ENCODE results near the gene APOM.

APOM gene

DNA sequence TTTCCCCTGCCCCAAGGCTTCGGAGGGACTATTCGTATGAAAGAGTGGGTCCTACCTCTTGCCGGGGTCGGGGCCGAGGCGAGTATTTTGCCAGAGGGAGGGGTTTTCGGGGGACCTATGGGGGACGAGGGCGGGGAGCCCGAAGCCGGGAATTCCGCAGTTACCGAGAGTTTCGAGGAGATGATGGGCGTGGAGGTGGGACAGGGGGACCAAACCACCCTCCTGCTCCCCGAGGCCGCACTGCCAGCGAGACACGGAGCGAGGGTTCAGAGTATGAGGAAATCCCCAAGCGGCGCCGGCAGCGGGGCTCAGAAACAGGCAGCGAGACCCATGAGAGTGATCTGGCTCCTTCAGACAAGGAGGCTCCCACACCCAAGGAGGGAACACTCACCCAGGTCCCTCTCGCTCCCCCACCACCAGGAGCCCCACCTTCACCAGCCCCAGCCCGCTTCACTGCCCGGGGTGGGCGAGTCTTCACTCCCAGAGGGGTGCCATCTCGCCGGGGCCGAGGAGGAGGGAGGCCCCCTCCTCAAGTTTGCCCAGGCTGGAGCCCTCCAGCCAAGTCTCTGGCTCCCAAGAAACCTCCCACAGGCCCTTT, 23.9 kb upstream of the APOM start:
- no peak for DNase-seq

DNA sequence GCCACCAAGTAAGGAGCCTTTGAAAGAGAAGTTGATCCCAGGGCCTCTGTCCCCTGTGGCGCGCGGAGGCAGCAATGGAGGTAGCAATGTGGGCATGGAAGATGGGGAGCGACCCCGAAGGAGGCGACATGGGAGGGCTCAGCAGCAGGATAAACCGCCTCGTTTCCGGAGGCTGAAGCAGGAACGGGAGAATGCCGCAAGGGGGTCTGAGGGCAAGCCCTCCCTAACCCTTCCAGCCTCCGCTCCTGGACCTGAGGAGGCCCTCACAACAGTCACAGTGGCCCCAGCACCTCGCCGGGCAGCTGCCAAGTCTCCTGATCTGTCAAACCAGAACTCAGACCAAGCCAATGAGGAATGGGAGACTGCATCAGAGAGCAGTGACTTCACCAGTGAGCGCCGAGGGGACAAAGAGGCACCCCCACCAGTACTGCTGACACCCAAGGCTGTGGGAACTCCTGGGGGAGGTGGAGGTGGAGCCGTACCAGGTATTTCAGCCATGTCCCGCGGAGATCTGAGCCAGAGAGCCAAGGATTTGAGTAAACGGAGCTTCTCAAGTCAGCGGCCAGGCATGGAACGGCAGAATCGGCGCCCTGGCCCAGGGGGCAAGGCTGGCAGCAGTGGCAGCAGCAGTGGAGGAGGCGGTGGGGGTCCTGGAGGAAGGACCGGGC, 23.3 kb upstream of the APOM start:
- no peak for DNase-seq

DNA sequence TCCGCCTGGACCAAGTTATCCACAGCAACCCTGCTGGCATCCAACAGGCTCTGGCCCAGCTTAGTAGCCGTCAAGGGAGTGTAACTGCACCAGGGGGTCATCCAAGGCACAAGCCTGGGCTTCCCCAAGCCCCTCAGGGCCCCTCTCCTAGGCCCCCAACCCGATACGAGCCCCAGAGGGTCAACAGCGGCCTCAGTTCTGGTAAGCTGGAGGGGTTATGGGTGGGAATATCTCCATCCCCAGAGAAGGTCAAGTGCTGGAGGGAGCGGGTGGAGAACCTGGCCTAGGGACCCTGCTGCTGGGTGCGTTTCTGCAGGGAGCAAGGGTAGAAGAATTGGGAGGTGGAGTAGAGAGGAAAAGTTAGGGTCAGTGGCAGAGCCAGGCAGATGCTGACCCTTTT, 22.2 kb upstream of the APOM start:
- DNase-seq: no peak

DNA sequence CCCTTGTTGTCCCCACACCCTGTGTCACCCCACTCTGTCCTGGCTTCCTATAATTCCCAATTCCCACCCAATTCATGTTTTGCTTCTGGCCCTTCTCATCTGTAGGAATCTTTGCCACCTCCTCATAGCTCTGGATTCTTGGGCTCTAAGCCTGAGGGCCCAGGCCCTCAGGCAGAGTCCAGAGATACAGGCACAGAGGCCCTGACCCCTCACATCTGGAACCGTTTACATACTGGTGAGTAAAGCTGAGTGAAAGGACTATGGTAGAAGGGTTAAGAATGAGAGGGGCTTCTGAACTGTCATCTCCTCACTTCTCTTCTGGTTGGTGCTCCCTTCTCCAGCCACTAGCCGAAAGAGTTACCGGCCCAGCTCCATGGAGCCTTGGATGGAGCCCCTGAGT, 21.6 kb upstream of the APOM start:
- no peak for DNase-seq

DNA sequence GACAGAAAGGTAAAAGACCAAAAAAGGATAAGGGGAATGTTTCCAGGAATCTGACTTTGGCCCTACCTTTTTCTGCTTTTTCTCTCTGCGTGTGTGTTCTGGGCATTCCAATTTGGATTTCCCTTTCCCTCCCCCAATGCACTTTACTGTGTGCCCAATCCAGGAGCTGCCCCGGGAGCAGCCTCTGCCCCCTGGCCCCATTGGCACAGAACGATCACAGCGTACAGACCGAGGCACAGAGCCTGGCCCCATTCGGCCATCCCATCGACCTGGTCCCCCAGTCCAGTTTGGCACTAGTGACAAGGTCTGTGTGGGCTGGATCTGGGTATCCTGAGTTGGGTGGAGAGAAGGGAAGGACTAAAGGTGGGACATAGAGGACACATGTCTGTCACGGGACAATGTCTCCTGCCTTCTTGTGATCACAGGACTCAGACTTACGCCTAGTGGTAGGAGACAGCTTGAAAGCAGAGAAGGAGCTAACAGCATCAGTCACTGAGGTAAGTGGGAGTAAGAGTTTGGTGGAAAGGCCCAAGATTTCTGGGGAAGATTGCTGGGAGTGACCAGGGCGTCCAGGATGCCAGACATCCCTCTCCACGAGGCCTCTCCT, 20.6 kb upstream of the APOM start:
- no peak for DNase-seq

DNA sequence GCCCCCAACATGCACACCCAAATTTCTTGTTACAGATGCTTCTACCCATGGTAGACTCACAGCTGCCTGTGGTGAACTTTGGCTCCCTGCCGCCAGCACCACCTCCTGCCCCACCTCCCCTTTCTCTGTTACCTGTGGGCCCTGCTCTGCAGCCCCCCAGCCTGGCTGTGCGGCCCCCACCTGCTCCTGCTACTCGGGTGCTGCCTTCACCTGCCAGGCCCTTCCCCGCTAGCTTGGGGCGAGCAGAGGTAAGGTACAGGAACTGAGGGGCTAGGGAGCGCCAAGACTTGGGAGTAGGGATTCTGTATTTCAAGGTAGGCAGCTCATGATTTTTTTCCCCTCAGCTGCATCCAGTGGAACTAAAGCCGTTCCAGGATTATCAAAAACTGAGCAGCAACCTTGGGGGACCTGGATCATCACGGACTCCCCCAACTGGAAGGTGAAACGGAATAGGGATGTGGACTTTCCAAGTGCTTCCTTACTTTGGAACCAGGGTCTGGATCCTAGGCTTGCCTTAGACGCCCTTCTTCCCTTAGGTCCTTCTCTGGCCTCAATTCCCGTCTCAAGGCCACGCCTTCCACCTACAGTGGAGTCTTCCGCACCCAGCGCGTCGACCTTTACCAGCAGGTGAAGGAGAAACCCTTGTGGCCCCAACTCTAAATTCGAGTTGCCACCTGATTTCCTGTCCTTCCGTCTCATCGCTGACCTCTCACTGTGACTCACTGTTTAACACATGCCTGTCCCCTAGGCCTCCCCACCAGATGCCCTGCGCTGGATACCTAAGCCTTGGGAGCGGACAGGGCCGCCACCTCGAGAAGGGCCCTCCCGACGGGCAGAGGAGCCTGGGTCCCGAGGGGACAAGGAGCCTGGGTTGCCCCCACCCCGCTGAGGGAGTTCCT, 18.7 kb upstream of the APOM start:
- DNase-seq: no peak

DNA sequence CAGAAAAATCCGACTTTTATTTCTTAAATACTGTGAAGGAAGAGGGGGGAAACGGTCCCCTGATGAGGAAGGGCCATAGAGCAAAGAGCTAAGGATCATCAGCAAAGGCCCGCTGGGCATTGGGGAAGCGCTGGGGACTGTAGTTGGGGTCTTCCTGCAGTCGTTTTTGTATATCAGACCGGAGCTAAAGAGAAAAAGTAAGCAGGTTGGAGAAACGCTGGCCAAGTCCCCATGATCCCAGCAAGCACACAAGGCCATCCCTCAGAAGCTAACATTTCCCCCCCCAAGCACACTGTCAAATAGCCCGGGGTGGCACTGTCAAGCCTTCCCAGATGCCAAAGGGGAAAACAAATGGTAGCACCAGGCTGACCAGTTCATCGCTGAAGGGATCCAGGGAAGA, 16.7 kb upstream of the APOM start:
- DNase-seq: no peak

DNA sequence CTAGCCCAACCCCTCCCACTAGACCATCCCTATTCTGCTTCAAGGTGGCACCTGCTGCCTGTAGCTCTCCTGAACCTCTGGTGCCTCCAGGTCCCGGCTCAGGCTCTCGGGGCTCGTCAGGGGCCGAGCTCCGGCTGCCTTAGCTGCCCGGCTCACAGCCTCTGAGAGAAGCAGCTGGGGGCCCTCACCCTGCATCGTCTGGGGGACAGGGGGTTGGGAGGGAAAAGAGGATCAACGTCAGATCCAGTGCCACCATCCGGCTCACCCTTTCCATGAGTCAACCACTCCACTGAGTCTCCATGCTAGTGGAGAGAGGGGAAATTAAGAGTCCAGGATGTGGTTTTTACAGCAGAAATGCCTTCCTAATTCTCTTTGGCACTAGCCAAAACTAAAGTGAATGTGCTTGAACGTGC, 16.2 kb upstream of the APOM start:
- no peak for DNase-seq

DNA sequence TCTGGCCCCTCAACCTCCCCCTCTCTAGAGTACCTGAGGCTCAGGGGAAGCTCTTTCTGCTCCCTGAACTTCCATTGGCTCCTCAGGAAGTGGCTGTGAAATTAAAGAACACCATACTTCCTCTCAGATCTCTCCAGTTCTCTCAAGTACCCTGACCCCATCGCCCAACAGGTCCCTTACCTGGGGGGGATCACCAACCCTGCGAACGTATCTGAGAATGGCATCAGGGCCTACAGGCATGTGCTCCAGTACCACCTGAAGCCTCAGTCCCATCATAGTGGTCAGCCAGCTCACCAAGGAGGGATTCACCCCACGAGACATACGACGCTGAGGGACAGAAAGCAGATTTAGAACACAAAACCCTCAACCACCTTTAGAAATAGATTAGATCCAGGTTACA, 15.1 kb upstream of the APOM start:
- no peak for DNase-seq

DNA sequence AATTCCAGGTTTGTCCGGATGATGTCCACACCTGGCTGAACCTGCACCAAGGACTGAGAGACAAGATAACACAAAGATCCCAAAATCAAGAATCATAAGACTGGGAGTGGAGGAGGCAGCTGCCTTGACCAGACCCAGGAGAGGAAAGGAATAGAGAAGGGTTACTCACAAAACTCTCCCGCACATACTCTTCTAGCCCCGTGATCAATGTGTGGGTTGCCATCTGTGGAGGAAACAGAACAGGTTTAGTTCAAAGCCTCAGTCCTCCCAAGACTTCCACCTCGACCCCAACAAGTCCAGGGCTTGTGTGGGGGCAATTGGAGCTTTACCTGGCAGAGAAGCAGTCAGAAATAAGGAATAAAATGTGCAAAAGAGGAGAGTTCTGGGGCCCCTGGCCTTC, 14.3 kb upstream of the APOM start:
- DNase-seq: no peak

DNA sequence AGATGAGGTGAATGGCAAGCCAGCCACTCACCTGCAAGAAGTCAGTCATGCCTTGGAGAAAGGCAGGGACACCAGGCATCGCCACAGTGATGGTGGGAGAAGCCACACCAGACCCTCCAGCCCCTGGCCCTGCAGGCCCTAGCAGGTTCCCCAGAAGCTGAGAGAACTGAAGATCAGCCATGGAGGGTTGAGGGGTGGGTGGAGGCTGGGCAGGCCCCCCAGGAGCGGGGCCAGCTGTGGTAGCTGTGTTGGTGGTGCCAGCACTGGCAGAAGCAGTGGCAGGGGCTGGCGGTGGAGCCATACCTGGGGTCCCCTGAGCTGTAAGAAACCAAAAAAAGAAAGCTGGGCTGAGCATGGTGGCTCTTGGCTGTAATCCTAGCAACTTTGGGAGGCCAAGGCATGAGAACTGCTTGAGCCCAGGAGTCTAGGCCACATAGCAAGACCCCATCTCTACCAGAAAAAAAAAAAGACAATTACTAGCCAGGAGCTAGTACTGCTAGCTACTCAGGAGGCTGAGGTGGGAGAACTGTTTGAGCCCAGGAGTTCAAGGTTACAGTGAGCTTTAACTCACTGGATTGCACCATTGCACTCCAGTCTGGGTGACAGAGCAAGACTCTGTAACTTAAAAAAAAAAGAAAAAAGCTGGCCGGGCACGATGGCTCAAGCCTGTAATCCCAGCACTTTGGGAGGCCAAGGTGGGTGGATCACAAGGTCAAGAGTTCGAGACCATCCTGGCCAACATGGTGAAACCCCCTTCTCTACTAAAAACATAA, 12.7 kb upstream of the APOM start:
- no peak for DNase-seq

DNA sequence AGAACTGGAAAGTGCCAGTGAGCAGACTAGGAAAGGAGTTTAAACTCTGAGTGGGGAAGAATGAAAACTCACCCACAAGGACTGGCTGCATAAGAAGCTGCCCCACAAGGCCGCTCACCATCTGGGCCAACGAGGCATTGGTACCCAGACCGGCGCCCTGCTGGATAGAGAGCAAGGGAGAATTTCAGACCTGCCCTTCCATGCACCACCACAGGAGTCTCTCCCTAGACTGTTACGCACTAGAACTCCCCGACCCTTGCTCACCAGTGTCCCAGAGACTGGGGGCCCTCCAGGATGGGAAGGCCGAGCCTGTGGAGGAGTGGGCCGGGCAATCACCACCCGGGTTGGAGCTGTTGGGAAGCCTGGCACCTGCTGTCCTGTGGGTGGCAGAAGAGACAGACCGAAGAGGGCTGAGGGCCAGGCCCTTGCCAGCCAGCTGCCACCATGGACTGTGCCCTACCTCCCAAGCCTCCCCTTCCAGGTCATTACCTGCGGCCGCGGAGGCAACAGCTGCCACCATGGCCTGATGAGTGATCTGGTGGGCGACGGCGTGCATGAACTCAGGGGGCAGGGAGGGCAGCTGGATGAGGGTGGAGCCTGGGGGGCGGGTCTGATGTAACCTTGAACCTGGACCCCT, 11.8 kb upstream of the APOM start:
- no peak for DNase-seq

DNA sequence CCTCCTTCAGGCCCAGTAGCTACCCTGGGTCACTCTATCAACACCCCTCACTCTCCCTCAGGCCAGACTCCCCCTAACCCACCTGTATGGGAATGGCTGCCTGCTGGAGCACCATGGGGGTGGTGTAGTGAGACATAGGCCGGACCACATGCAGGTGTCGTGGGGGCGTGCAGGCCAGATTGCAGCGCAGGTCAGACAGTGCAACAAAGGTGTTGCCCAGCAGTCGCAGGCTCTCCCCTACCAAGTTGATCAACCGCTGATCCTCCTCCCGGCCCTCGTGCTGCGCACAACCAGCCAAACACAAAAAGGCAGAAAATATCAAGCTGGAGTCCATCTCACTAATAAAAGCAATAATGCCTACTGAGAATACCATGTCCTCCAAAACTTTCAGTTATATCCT, 10.4 kb upstream of the APOM start:
- DNase-seq: no peak

DNA sequence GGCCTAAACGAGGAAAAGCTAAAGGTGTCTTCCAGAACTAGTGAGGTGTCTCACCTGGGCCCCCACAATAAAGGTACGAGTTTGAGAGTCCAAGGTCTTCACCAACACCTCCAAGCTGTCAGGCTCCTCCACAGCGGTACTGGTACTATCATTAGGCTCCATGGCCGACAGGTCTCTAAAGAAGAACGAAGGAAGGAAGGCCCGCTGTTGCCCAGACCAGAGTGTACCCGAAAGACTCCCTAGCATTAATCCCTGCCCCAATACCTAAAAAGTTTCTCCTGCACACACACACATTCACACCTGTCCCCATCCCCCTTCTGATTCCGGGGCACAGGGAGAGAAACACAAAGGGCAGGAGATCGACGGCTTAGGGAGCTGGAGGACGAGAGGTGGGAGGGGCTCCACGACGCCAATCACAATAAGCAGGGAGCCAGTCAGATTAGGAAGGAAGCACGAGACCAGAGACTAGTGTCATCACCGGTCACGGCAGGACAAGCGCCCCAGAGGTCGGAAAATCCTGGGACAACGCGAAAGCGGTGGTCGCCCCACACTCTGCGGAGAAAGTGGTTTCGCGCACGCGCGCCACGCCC, 4.0 kb upstream of the APOM start:
- peak; percentile 37 for DNase-seq

DNA sequence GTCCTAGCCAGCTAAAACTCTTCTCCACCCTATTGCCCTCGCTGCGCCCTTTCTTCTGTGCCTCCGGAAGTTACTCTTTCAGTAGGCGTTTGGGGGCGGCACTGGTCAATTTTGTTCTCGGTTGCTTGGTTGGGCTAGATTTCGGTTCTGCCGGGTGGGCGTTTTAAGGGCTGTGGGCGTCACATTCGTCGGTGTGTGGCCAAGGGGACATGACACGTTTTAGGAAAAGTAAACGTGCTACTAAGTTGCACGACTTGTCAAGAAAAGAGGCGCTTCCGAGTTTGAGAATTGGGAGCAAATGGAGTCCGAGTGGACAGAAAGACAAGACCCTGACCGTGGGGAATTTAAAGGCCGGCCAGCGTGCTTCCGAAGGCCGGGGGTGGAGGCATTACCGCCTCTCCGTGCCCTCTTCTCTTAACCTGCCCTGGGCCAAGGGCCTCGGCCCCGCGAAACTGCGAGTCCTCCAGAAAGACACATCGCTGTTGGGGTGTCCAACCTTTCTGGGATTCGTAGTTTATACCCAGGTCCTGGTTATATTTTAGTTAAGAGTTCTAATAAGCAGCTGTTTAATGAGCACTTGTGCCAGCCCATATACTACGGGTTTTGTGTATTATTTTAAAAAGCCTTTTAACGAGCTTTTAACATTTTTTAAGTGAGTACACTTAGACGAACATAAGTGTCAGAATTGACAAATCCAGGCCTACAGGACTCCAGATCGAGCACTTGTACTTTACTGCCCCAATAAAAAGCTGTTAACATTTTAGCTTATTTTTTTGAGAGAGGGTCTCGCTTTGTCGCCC, 2.6 kb upstream of the APOM start:
- DNase-seq: peak; percentile 91

DNA sequence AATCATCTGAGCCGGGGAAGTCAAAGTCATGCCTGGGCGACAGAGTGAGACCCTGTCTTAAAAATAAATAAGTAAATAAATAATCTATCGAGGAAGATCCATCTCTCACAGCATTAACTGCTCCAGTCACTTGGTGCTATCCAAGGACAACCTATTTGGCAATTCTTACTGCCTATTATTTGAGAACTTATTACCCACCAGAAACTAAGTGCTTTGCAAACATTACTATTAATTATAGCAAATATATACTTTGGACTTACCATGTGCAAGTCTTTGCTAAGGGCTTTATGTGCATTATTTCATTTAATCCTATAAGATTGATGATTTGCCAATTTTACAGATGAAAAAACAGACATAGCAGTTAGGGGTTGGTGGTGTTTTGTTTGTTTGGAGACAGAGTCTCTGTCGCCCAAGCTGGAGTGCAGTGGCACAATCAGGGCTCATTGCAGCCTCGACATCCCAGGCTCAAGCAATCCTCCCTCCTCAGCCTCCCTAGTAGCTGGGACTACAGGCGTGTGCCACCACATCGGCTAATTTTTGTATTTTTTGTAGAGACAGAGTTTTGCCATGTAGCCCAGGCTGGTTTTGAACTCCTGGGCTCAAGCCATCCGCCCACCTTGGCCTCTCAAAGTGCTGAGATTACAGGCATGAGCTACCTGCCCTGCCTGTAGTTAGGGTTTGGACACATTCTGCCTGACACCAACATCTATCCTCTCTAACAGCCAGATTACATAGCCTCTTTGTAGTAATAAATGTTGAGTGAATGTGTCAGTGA, 933 bp upstream of the APOM start:
- DNase-seq: no peak

DNA sequence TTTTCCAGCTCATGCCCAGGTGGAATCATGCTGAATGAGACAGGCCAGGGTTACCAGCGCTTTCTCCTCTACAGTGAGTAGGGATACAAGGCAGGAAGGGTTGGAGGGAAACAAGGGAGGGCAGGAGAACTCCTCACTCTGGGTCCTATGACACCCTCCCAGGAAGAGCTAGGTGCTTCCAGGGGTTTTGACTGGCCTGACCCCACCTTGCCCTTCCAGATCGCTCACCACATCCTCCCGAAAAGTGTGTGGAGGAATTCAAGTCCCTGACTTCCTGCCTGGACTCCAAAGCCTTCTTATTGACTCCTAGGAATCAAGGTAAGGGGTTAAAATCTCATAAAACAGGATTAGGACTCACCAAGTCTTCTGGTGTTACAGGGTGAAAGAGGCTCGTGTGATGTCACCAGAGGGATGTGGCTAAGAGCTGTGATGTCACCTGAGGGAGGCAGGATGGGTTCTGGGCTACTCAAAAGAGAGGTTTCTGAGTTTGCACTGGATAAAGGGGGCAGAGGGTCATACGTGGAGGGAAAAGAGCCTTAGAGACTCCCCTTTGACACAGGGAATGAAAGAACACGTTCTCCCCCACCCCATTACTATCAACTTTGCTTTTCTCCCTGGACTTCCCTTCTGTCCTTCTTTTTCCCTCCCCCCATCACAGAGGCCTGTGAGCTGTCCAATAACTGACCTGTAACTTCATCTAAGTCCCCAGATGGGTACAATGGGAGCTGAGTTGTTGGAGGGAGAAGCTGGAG, 1.9 kb downstream of the APOM start:
- DNase-seq: no peak

DNA sequence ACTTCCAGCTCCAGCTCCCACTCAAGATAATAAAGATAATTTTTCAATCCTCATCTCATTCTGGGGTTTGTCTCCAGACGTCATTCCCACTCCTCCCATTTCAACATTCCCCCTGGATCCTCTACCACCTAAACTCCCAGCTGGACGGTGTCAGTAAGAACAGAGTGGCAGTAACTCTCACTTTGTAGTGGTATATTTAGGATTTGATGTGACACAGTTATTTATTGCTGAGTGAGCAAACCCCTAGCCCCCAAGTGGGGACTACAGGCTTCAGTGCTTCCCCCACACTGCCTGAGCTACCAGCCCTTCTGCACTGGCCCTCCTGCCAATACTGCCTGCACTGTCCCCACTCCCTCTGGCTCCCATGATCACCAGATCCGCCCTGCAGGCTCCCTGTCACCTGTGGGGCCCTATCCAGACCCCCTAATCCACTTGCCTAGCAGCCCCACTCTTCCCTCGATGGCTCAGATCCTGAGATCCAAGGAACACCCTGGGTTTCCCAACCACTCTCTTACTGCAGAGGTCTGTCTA, 2.5 kb downstream of the APOM start:
- DNase-seq: no peak

DNA sequence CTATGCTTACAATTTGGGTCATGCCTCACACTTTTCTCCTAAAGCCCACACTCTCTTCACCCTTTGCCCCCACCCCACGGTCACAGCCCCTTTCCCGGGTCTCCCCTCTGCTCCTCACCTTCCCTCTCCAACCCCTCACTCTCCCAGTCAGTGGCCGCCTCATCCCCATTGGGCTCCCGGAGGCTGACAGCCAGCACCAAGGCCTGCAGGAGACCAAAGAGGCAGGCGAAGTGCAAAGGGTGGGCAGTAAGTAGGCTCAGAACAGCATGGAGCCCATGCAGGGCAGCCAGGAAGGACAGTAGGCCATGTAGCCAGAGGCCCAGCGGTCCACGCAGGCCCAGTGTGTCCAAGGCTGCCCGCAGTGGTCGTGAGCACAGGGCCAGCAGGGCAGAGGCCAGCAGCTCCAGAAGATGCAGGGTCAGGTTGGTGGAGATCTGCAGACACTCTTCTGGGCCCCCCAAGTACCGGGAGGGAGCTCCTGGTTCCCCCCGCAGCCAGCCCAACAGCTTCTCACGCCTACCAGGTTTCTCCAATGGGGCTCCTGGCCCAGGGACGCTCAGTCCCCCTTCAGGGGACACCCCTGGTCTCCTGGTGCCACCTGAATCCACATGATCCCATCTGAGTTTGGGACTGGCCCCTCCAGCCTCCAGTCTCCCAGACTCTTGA, 3.4 kb downstream of the APOM start:
- DNase-seq: no peak

All from NCI-H774 (cell line).